Mucosa of gallbladder (tissue), 1 donor: ENCODE results near the gene TTC1. TPM values are rescaled to one million over a fixed set of nuclear protein-coding genes. Genes with fewer than 3 reads are reported as not detected.
"Not testable (repeated sequence)": the region's sequence is repeated elsewhere in the genome, so short reads cannot be mapped to it uniquely, and the experiment has no call there.

Source experiments
- DNase-seq: peaks from one replicate; pipeline ENCODE4 v3.0.0-alpha.2; 2020; ENCODE audit warnings: low spot score
- total RNA-seq: library from RNA; stranded (reverse); gene quantifications from one replicate; pipeline ENCODE4 v1.2.1, GENCODE V29; 2021
- donor health status: DM: no; HTN: no; CAD: no.

TTC1 gene
- total RNA-seq, 1 donor from 2014 or later, result 39.7 TPM

GRCh38 chr5:159995907-159996306, 13.0 kb upstream of the TTC1 start:
- DNase-seq, result no peak

- DNase-seq, result no peak
These were observed 7.5 kb upstream of the TTC1 start for GRCh38 chr5:160001457-160001856.

GRCh38 chr5:160007514-160007913, 1.4 kb upstream of the TTC1 start:
- DNase-seq, result no peak

GRCh38 chr5:160008529-160008876, 436 bp upstream of the TTC1 start:
- not testable (repeated sequence) for DNase-seq

- no peak for DNase-seq
These were observed 651 bp downstream of the TTC1 start for GRCh38 chr5:160009591-160009989.

- DNase-seq, result no peak
These were observed 2.5 kb downstream of the TTC1 start for GRCh38 chr5:160011471-160011870.

GRCh38 chr5:160014197-160014596, 5.3 kb downstream of the TTC1 start:
- DNase-seq, result not testable (repeated sequence)

- no peak for DNase-seq
These were observed 10.1 kb downstream of the TTC1 start for GRCh38 chr5:160018945-160019625.

- no peak for DNase-seq
These were observed 11.4 kb downstream of the TTC1 start for GRCh38 chr5:160020266-160020770.

GRCh38 chr5:160020964-160021363, 12.0 kb downstream of the TTC1 start:
- no peak for DNase-seq

GRCh38 chr5:160021831-160022446, 13.0 kb downstream of the TTC1 start:
- peak; percentile 79 for DNase-seq

GRCh38 chr5:160023007-160023907, 14.3 kb downstream of the TTC1 start:
- no peak for DNase-seq

- DNase-seq, result peak; percentile 30
These were observed 15.1 kb downstream of the TTC1 start for GRCh38 chr5:160023908-160024630.

- DNase-seq, result no peak
These were observed 20.1 kb downstream of the TTC1 start for GRCh38 chr5:160029004-160029403.

- DNase-seq, result no peak
These were observed 20.7 kb downstream of the TTC1 start for GRCh38 chr5:160029540-160030139.

- no peak for DNase-seq
These were observed 21.9 kb downstream of the TTC1 start for GRCh38 chr5:160030631-160031377.

- DNase-seq, result no peak
These were observed 24.8 kb downstream of the TTC1 start for GRCh38 chr5:160033546-160034252.

- no peak for DNase-seq
These were observed 27.3 kb downstream of the TTC1 start for GRCh38 chr5:160036243-160036642.

GRCh38 chr5:160036884-160037283, 27.9 kb downstream of the TTC1 start:
- no peak for DNase-seq
